Measurements from ENCODE around the gene ATG7.

Gene ATG7

GRCh38 chr3:11477407-11477911 lies 205.3 kb downstream of the ATG7 start:
- H3K9me3 ChIP-seq (replicated peaks; ENCODE audit: insufficient read depth, low read length) = no peaks in the 10 kb centered on the region
- no peak overlapping the region for H3K4me2 ChIP-seq (ENCODE audit: low read depth, low read length)
- H2AFZ ChIP-seq (ENCODE audit: low read length) = no peak overlapping the region
- TF ChIP-seq EZH2 (optimal IDR thresholded peaks at IDR 0.05; ENCODE audit: low read depth, low read length) = no peak
- no peak for TF ChIP-seq EZH2phosphoT487 (IDR thresholded peaks at IDR 0.05; ENCODE audit: low read length)
- TF ChIP-seq, protein P1, sequence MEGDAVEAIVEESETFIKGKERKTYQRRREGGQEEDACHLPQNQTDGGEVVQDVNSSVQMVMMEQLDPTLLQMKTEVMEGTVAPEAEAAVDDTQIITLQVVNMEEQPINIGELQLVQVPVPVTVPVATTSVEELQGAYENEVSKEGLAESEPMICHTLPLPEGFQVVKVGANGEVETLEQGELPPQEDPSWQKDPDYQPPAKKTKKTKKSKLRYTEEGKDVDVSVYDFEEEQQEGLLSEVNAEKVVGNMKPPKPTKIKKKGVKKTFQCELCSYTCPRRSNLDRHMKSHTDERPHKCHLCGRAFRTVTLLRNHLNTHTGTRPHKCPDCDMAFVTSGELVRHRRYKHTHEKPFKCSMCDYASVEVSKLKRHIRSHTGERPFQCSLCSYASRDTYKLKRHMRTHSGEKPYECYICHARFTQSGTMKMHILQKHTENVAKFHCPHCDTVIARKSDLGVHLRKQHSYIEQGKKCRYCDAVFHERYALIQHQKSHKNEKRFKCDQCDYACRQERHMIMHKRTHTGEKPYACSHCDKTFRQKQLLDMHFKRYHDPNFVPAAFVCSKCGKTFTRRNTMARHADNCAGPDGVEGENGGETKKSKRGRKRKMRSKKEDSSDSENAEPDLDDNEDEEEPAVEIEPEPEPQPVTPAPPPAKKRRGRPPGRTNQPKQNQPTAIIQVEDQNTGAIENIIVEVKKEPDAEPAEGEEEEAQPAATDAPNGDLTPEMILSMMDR (IDR thresholded peaks at IDR 0.05; ENCODE audit: low read length) = no peak
- DNase-seq = no peak
- no peak overlapping the region for H3K9ac ChIP-seq (ENCODE audit: low read length)
- H3F3A ChIP-seq (ENCODE audit: insufficient read depth, low read length) = no peaks in the 10 kb centered on the region
- H3K27ac ChIP-seq (ENCODE audit: low read length) = no peak overlapping the region
- no peaks in the 10 kb centered on the region for H3K9me2 ChIP-seq (replicated peaks; ENCODE audit: insufficient read depth, low read length)
- no peaks in the 10 kb centered on the region for H3K4me1 ChIP-seq (ENCODE audit: low read length)
- H3K36me3 ChIP-seq (replicated peaks; ENCODE audit: insufficient read depth, low read length) = no peaks in the 10 kb centered on the region
- H3K27me3 ChIP-seq (replicated peaks; ENCODE audit: insufficient read depth, low read length) = no peaks in the 10 kb centered on the region
- H3K79me2 ChIP-seq (ENCODE audit: low read length) = no peaks in the 10 kb centered on the region
- no peak overlapping the region for H3K4me3 ChIP-seq (ENCODE audit: low read length)
- no peaks in the 10 kb centered on the region for H4K20me1 ChIP-seq (ENCODE audit: insufficient read depth, low read length)

DNA sequence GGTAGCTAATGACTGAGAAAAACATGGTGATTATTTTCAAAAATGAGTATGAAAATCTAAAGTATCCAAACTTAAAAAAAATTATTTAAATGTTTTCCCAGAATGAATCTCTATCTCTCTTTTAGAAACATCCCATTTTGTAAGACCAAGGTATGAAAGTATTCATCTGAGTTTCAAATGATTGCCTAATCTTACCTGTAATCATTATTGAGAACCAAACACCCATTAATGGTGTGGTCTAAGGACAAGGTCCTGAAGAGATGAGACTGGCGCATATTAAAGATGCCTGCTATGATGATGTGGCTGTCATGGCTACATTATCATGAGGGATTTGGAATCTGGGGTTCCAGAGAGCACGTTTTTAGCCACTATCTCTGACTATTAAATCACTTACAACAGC lies 206.0 kb downstream of the ATG7 start:
- Histone ChIP-seq H3K4me1 (ENCODE audit: low read length) (no peaks in the 10 kb centered on the region), H3K9me2 (replicated peaks; ENCODE audit: insufficient read depth, low read length) (no peaks in the 10 kb centered on the region), H3K4me3 (ENCODE audit: low read length) (no peak overlapping the region), H3K4me2 (ENCODE audit: low read depth, low read length) (no peak overlapping the region), H4K20me1 (ENCODE audit: insufficient read depth, low read length) (no peaks in the 10 kb centered on the region), H3K36me3 (replicated peaks; ENCODE audit: insufficient read depth, low read length) (no peaks in the 10 kb centered on the region), H3F3A (ENCODE audit: insufficient read depth, low read length) (no peaks in the 10 kb centered on the region), H3K9ac (ENCODE audit: low read length) (no peak overlapping the region), H3K9me3 (replicated peaks; ENCODE audit: insufficient read depth, low read length) (no peaks in the 10 kb centered on the region), H2AFZ (ENCODE audit: low read length) (no peak overlapping the region), H3K79me2 (ENCODE audit: low read length) (no peaks in the 10 kb centered on the region), H3K27ac (ENCODE audit: low read length) (no peak overlapping the region), H3K27me3 (replicated peaks; ENCODE audit: insufficient read depth, low read length) (no peaks in the 10 kb centered on the region)
- TF ChIP-seq EZH2phosphoT487 (IDR thresholded peaks at IDR 0.05; ENCODE audit: low read length) (no peak), EZH2 (optimal IDR thresholded peaks at IDR 0.05; ENCODE audit: low read depth, low read length) (no peak)
- TF ChIP-seq, protein P1 (IDR thresholded peaks at IDR 0.05; ENCODE audit: low read length) = no peak
- DNase-seq = no peak

DNA sequence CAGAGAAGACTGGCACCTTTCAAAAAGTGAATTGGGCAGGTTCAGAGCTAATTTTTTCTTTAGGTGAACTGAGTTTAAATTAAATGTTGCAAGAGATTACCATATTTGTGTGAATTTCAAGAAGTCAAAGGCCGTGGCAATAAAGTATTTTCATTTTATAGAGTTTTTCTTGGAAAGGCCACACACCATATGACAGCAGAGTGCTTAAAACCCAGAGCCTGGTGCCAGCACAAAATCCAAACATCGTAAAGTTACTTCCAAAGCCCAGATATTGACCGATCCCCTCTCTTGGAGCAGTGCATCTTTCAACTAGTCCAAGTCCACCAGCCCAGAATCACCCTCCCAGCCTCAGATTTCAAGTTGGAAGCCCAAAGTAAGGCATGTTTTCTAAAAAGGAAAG lies 207.0 kb downstream of the ATG7 start:
- Histone ChIP-seq H3K36me3 (replicated peaks; ENCODE audit: insufficient read depth, low read length) (no peaks in the 10 kb centered on the region), H3K4me2 (ENCODE audit: low read depth, low read length) (no peak overlapping the region), H3K9me2 (replicated peaks; ENCODE audit: insufficient read depth, low read length) (no peaks in the 10 kb centered on the region), H3K27me3 (replicated peaks; ENCODE audit: insufficient read depth, low read length) (no peaks in the 10 kb centered on the region), H3K79me2 (ENCODE audit: low read length) (no peaks in the 10 kb centered on the region), H3K27ac (ENCODE audit: low read length) (no peak overlapping the region), H4K20me1 (ENCODE audit: insufficient read depth, low read length) (no peaks in the 10 kb centered on the region), H3K4me3 (ENCODE audit: low read length) (no peak overlapping the region), H3K9me3 (replicated peaks; ENCODE audit: insufficient read depth, low read length) (no peaks in the 10 kb centered on the region), H3K9ac (ENCODE audit: low read length) (no peak overlapping the region), H3F3A (ENCODE audit: insufficient read depth, low read length) (no peaks in the 10 kb centered on the region), H3K4me1 (ENCODE audit: low read length) (no peaks in the 10 kb centered on the region), H2AFZ (ENCODE audit: low read length) (no peak overlapping the region)
- no peak for DNase-seq
- TF ChIP-seq EZH2phosphoT487 (IDR thresholded peaks at IDR 0.05; ENCODE audit: low read length) (no peak), EZH2 (optimal IDR thresholded peaks at IDR 0.05; ENCODE audit: low read depth, low read length) (no peak)
- TF ChIP-seq, protein P1 (IDR thresholded peaks at IDR 0.05; ENCODE audit: low read length) = no peak

All from MM.1S (cell line).